Adrenal gland (tissue), 12 donors: Measurements from ENCODE around the gene TUBE1. TPM values are rescaled to one million over a fixed set of nuclear protein-coding genes. Genes with fewer than 3 reads are reported as not detected.

Experiments
- DNase-seq, 7 donors: peaks; one replicate each; pipeline ENCODE4 v3.0.0-alpha.2; 2019 to 2020
- H3K27ac ChIP-seq, 5 donors: fragments of 200-600 bp; sonication (generic) in 4 of 5; 1 replicate in 3 of 5; 2 replicates in 2 of 5; pipeline versions ENCODE4 v1.5.1 to v1.8.0; 2016 to 2020; ENCODE audit warnings: mild to moderate bottlenecking in 1 of 5
- H3K27me3 ChIP-seq: fragments of 200-600 bp; 2 replicates; pipeline ENCODE4 v1.8.0; 2021
- H3K36me3 ChIP-seq, 2 donors: fragments of 200-600 bp; replicated peaks in 1 of 2; 1 replicate in 1 of 2; 2 replicates in 1 of 2; pipeline versions ENCODE4 v1.5.1 to v1.8.0; 2018 to 2022
- H3K4me1 ChIP-seq, 2 donors: fragments of 200-600 bp; replicated peaks in 1 of 2; 1 replicate in 1 of 2; 2 replicates in 1 of 2; pipeline versions ENCODE4 v1.5.1 to v1.8.0; 2018 to 2021
- H3K4me3 ChIP-seq, 4 donors: fragments of 200-600 bp; sonication (generic) in 3 of 4; one replicate each; pipeline ENCODE4 v1.5.1; 2016 to 2018
- H3K9me3 ChIP-seq, 3 donors: fragments of 200-600 bp; sonication (generic) in 1 of 3; replicated peaks in 1 of 3; 1 replicate in 2 of 3; 2 replicates in 1 of 3; pipeline versions ENCODE4 v1.5.1 to v1.8.0; 2016 to 2021
- CTCF ChIP-seq, 6 experiments: fragments of 450-650 bp in 4 of 6; fragments of 200-600 bp in 2 of 6; sonication (generic) in 1 of 6; IDR thresholded peaks; 1 replicate in 5 of 6; 2 replicates in 1 of 6; pipeline versions ENCODE4 v1.5.1 to v1.8.0; 2016 to 2021; ENCODE audit warnings: antibody characterized with exemption in 6 of 6, mild to moderate bottlenecking in 2 of 6, moderate library complexity in 1 of 6
- POLR2A ChIP-seq, 2 donors: fragments of 450-650 bp; IDR thresholded peaks; one replicate each; pipeline ENCODE4 v1.6.1; 2017; ENCODE audit warnings: antibody characterized with exemption in 2 of 2, mild to moderate bottlenecking in 2 of 2, moderate library complexity in 1 of 2
- WGBS, 4 donors: extraction: QIAGEN DNeasy Blood & Tissue Kit in 2 of 4; methylation state at CpG; one replicate each; pipeline versions ENCODE4 v1.1.5 to v1.1.7; 2013 to 2017; 5-methylcytosine and 5-hydroxymethylcytosine counted together
- intact Hi-C, 2 donors: fragments of 100-400 bp; cut with DNase I; formaldehyde crosslinking; loops; one replicate each; pipeline versions ENCODE4 v1.14.1 to v1.15.0; 2022 to 2023
- polyA plus RNA-seq, 3 donors: library from polyadenylated mRNA; stranded (reverse); fragments of 200-250 nt in 2 of 3; fragments of 350-450 nt in 1 of 3; fragmentation: Illumina TruSeq in 1 of 3; extraction: RNeasy Lipid Tissue Mini Kit (QIAGEN cat#74804) in 1 of 3; gene quantifications; one replicate each; pipeline ENCODE4 v1.2.3, GENCODE V29; 2013 to 2014
- total RNA-seq, 9 donors: library from RNA; depleted of rRNA in 4 of 9; stranded (reverse); fragments of >200 nt in 4 of 9; fragments of 120-200 nt in 1 of 9; fragmentation: NEBNext Ultra II Directional in 1 of 9; extraction: Animal tissue kit (Norgen Biotek cat#: 25700) in 1 of 9; gene quantifications; one replicate each; pipeline versions ENCODE4 v1.1.0 to v1.2.4, GENCODE V29; 2013 to 2023
- donor health status: healthy with polysubstance abuse.
- donor health status: Bipolar disorder and iron deficiency.
- donor health status: DM: yes; HTN: yes; CAD: no.
- donor health status: DM: no; HTN: no; CAD: no.
- donor health status: DM: no; HTN: no; CAD: no.
- donor health status: DM: yes; HTN: yes; CAD: no.

Gene TUBE1
- total and polyA plus RNA-seq, 12 donors, result 11.1 to 50.0 (median 19.6) TPM

- no peak for DNase-seq
- 86 to 95% (median 90%) methylated on average over 1 of the region's 1 CpG for WGBS, 4 donors
Measured at GRCh38 chr6:112116221-112116620, 28.9 kb upstream of the TUBE1 start.

GRCh38 chr6:112114577-112115223, 27.4 kb upstream of the TUBE1 start:
- intact Hi-C loops, result no loop called here
- no peak for TF ChIP-seq POLR2A (IDR thresholded peaks at IDR 0.05)
- TF ChIP-seq CTCF (IDR thresholded peaks at IDR 0.05), result no peak
- H3K9me3 ChIP-seq, result no peaks in the 10 kb centered on the region
- no peak for DNase-seq
- WGBS, 4 donors, result 91 to 97% (median 96%) methylated on average over 3 of the region's 3 CpGs
- H3K27ac ChIP-seq, result no peak overlapping the region
- no peaks in the 10 kb centered on the region for H3K4me1 ChIP-seq
- H3K4me3 ChIP-seq, result no peak overlapping the region
- H3K36me3 ChIP-seq, result no peaks in the 10 kb centered on the region
- no peaks in the 10 kb centered on the region for H3K27me3 ChIP-seq

More at GRCh38 chr6:112116221-112116620, 28.9 kb upstream of the TUBE1 start:
- Histone ChIP-seq H3K9me3 (no peaks in the 10 kb centered on the region), H3K4me1 (no peaks in the 10 kb centered on the region), H3K4me3 (no peak overlapping the region), H3K36me3 (no peaks in the 10 kb centered on the region), H3K27ac (no peak overlapping the region), H3K27me3 (no peaks in the 10 kb centered on the region)
- TF ChIP-seq POLR2A (IDR thresholded peaks at IDR 0.05), result no peak
- no peak for TF ChIP-seq CTCF (IDR thresholded peaks at IDR 0.05)
- intact Hi-C loops, result no loop called here

- H3K36me3 ChIP-seq, result no peaks in the 10 kb centered on the region
- no peak overlapping the region for H3K27ac ChIP-seq
Measured at GRCh38 chr6:112113918-112114317, 26.6 kb upstream of the TUBE1 start.

GRCh38 chr6:112113431-112113830, 26.1 kb upstream of the TUBE1 start:
- 60 to 72% (median 63%) methylated on average over 3 of the region's 3 CpGs for WGBS, 4 donors
- intact Hi-C loops, result no loop called here
- Histone ChIP-seq H3K4me1 (no peaks in the 10 kb centered on the region), H3K36me3 (no peaks in the 10 kb centered on the region), H3K9me3 (no peaks in the 10 kb centered on the region), H3K4me3 (no peak overlapping the region), H3K27ac (no peak overlapping the region), H3K27me3 (no peaks in the 10 kb centered on the region)
- no peak for TF ChIP-seq POLR2A (IDR thresholded peaks at IDR 0.05)
- TF ChIP-seq CTCF (IDR thresholded peaks at IDR 0.05), result no peak
- DNase-seq, result no peak

More at GRCh38 chr6:112113918-112114317, 26.6 kb upstream of the TUBE1 start:
- Histone ChIP-seq H3K27me3 (no peaks in the 10 kb centered on the region), H3K9me3 (no peaks in the 10 kb centered on the region), H3K4me1 (no peaks in the 10 kb centered on the region), H3K4me3 (no peak overlapping the region)
- TF ChIP-seq CTCF (IDR thresholded peaks at IDR 0.05) (no peak), POLR2A (IDR thresholded peaks at IDR 0.05) (no peak)
- DNase-seq, result no peak
- intact Hi-C loops, result no loop called here
